Thoracic aorta endothelial cell (primary cell): ENCODE data around the gene GPR137C. TPM values are rescaled to one million over a fixed set of nuclear protein-coding genes. Genes with fewer than 3 reads are reported as not detected.

Source experiments
- total RNA-seq: library from RNA; depleted of rRNA; stranded (reverse); fragments of >200 nt; gene quantifications from 2 replicates; pipeline ENCODE4 v1.2.3, GENCODE V29; 2012

The GPR137C gene
- 0.53 and 1.6 TPM in 2 replicates for total RNA-seq

GRCh38 chr14:52552063-52552988 lies at the start of gene GPR137C, which contains the start of gene TXNDC16:
TSS of gene GPR137C (plus strand) at chr14:52552836. CDS start at chr14:52553148, 312 bp downstream.
TSS of gene TXNDC16 (minus strand) at chr14:52552505. CDS start at chr14:52543557, 8,948 bp downstream.

Other genes starting within 250 kb of the GPR137C start
- gene PTGER2, start 238.5 kb upstream of the GPR137C start, total RNA-seq = not detected in 2 replicates
- gene TXNDC16, start 331 bp upstream of the GPR137C start, total RNA-seq = 6.5 TPM in 2 replicates
- 128 and 138 TPM in 2 replicates for gene ERO1A, start 142.7 kb downstream of the GPR137C start, total RNA-seq
- gene PSMC6, start 154.4 kb downstream of the GPR137C start, total RNA-seq = 133 and 155 TPM in 2 replicates
- 43.6 and 51.8 TPM in 2 replicates for gene STYX, start 177.3 kb downstream of the GPR137C start, total RNA-seq
- 70.0 and 90.6 TPM in 2 replicates for gene GNPNAT1, start 238.8 kb downstream of the GPR137C start, total RNA-seq